Esophagus muscularis mucosa (tissue), 3 donors: Measurements from ENCODE around the gene OVOL2.

Experiments used
- CTCF ChIP-seq, 3 experiments: fragments of 200-600 bp in 2 of 3; fragments of 450-650 bp in 1 of 3; sonication (generic) in 2 of 3; IDR thresholded peaks; one replicate each; pipeline ENCODE4 v1.5.1; 2017 to 2019; ENCODE audit warnings: antibody characterized with exemption in 3 of 3, mild to moderate bottlenecking in 2 of 3, moderate library complexity in 1 of 3
- POLR2A ChIP-seq: fragments of 450-650 bp; IDR thresholded peaks from one replicate; pipeline ENCODE4 v1.6.1; 2017; ENCODE audit warnings: antibody characterized with exemption, moderate library complexity, mild to moderate bottlenecking, low read depth
- POLR2AphosphoS5 ChIP-seq, 2 donors: sonication (generic); formaldehyde crosslinking; IDR thresholded peaks; one replicate each; pipeline ENCODE4 v1.6.1; 2017; ENCODE audit warnings: antibody characterized with exemption in 2 of 2

- TF ChIP-seq CTCF (IDR thresholded peaks at IDR 0.05) (no peak), POLR2AphosphoS5 (IDR thresholded peaks at IDR 0.05) (no peak), POLR2A (no peak)
Measured at GRCh38 chr20:17990278-17990972, 67.3 kb downstream of the OVOL2 start.
